Activated T-cell treated with anti-CD3 and anti-CD28 coated beads, Interleukin-2, amount 50 U/mL, for 72 hours (primary cell): Measurements from ENCODE around the gene HTR2A. TPM values are rescaled to one million over a fixed set of nuclear protein-coding genes. Genes with fewer than 3 reads are reported as not detected.
A peak's percentile ranks its signal among the peaks of the same experiment; 100 is the strongest.
"Not testable (repeated sequence)": the region's sequence is repeated elsewhere in the genome, so short reads cannot be mapped to it uniquely, and the experiment has no call there.

Experiments used
- ATAC-seq, 2 donors: fragments of 150-1000 bp; cut with Tn5 transposase; replicated peaks in 1 of 2; 2 replicates each; pipeline ENCODE4 v1.10.0; 2021; ENCODE audit warnings: moderate library complexity in 2 of 2, mild to moderate bottlenecking in 1 of 2
- DNase-seq, 2 donors: peaks; one replicate each; pipeline ENCODE4 v3.0.0; 2021 to 2022; ENCODE audit warnings: mixed read lengths in 1 of 2
- H3K27ac Mint-ChIP-seq: one replicate; pipeline ENCODE4 v1.8.0; 2022; ENCODE audit warnings: mild to moderate bottlenecking, moderate library complexity, mixed read lengths
- H3K27me3 Mint-ChIP-seq: one replicate; pipeline ENCODE4 v1.8.0; 2022; ENCODE audit warnings: low read depth, mixed read lengths
- H3K36me3 Mint-ChIP-seq, 2 donors: one replicate each; pipeline ENCODE4 v1.8.0; 2022; ENCODE audit warnings: mixed read lengths in 2 of 2, mild to moderate bottlenecking in 1 of 2; ENCODE audit not compliant: insufficient read depth in 2 of 2
- H3K4me1 Mint-ChIP-seq: one replicate; pipeline ENCODE4 v1.8.0; 2022; ENCODE audit warnings: low read depth, mixed read lengths
- H3K4me3 Mint-ChIP-seq, 2 donors: one replicate each; pipeline ENCODE4 v1.8.0; 2022; ENCODE audit warnings: mild to moderate bottlenecking in 2 of 2, mixed read lengths in 2 of 2, moderate library complexity in 2 of 2
- H3K9me3 Mint-ChIP-seq, 2 donors: one replicate each; pipeline ENCODE4 v1.8.0; 2022; ENCODE audit warnings: mixed read lengths in 2 of 2
- total RNA-seq, 2 donors: library from RNA; stranded (reverse); gene quantifications; one replicate each; pipeline ENCODE4 v1.2.3, GENCODE V29; 2022

The HTR2A gene
- total RNA-seq, 2 donors from 2014 or later, result not detected

- H3K27ac Mint-ChIP-seq, result no peak overlapping the region
- no peaks in the 10 kb centered on the region for H3K9me3 Mint-ChIP-seq
- peaks cover 10% of the 10 kb centered on the region for H3K27me3 Mint-ChIP-seq
- H3K4me1 Mint-ChIP-seq, result no peaks in the 10 kb centered on the region
- DNase-seq (no peak), ATAC-seq (no peak)
- no peak overlapping the region for H3K4me3 Mint-ChIP-seq
- H3K36me3 Mint-ChIP-seq, result no peaks in the 10 kb centered on the region
These were observed 74.3 kb downstream of the HTR2A start for GRCh38 chr13:46822551-46822950.

- H3K9me3 Mint-ChIP-seq, result peaks cover 2 to 4% of the 10 kb centered on the region in 2 donors
- H3K27me3 Mint-ChIP-seq, result peaks cover 10% of the 10 kb centered on the region
- DNase-seq (no peak), ATAC-seq (no peak)
- no peak overlapping the region for H3K27ac Mint-ChIP-seq
- no peak overlapping the region for H3K4me3 Mint-ChIP-seq
- no peaks in the 10 kb centered on the region for H3K4me1 Mint-ChIP-seq
- H3K36me3 Mint-ChIP-seq, result peaks cover 2 to 3% of the 10 kb centered on the region in 2 donors
These were observed 78.9 kb downstream of the HTR2A start for GRCh38 chr13:46817838-46818476.

GRCh38 chr13:46817095-46817494, 79.8 kb downstream of the HTR2A start:
- peaks cover 10% of the 10 kb centered on the region for H3K27me3 Mint-ChIP-seq
- ATAC-seq, result no peak

GRCh38 chr13:46816371-46816770, 80.5 kb downstream of the HTR2A start:
- peaks cover 6% of the 10 kb centered on the region for H3K4me1 Mint-ChIP-seq
- no peak overlapping the region for H3K27ac Mint-ChIP-seq
- DNase-seq (no peak), ATAC-seq (no peak)
- peaks cover 10 to 12% of the 10 kb centered on the region in 2 donors for H3K36me3 Mint-ChIP-seq
- peaks cover 10% of the 10 kb centered on the region for H3K27me3 Mint-ChIP-seq
- peaks cover 11 to 13% of the 10 kb centered on the region in 2 donors for H3K9me3 Mint-ChIP-seq
- H3K4me3 Mint-ChIP-seq, result no peak overlapping the region

More at GRCh38 chr13:46817095-46817494, 79.8 kb downstream of the HTR2A start:
- peaks cover 9 to 11% of the 10 kb centered on the region in 2 donors for H3K9me3 Mint-ChIP-seq
- peaks cover 9 to 10% of the 10 kb centered on the region in 2 donors for H3K36me3 Mint-ChIP-seq
- DNase-seq, result no peak
- H3K4me3 Mint-ChIP-seq, result no peak overlapping the region
- H3K27ac Mint-ChIP-seq, result no peak overlapping the region
- peaks cover 6% of the 10 kb centered on the region for H3K4me1 Mint-ChIP-seq

- ATAC-seq (no peak), DNase-seq (no peak)
- H3K27ac Mint-ChIP-seq, result no peak overlapping the region
- peaks cover 6% of the 10 kb centered on the region for H3K27me3 Mint-ChIP-seq
- H3K4me3 Mint-ChIP-seq, result no peak overlapping the region
- peaks cover 10 to 12% of the 10 kb centered on the region in 2 donors for H3K36me3 Mint-ChIP-seq
- peaks cover 6% of the 10 kb centered on the region for H3K4me1 Mint-ChIP-seq
- peaks cover 11 to 13% of the 10 kb centered on the region in 2 donors for H3K9me3 Mint-ChIP-seq
These were observed 84.5 kb downstream of the HTR2A start for GRCh38 chr13:46812301-46812797.

DNA sequence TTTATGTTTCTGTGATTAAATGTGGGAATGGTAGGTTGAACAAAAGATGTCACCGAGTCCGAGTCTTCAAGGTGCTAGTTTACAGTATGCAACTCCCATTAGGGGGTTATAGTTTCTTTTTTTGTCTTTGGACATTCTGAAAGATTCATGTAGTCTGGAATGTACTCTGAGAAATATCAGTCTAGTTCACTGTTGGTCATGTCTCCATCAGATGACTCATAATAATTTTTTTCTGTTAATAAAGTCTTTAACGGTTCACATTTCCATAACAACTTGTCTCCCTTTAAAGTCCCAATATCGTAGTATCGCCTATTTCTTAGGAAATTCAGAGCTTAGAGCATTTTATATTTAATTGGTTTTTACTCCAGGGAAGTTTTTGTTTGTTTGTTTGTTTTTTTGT, 86.4 kb downstream of the HTR2A start:
- H3K9me3 Mint-ChIP-seq, result peaks cover 11 to 13% of the 10 kb centered on the region in 2 donors
- no peak for DNase-seq
- no peak overlapping the region for H3K27ac Mint-ChIP-seq
- ATAC-seq, result no peak
- peaks cover 6% of the 10 kb centered on the region for H3K4me1 Mint-ChIP-seq
- H3K27me3 Mint-ChIP-seq, result peaks cover 6% of the 10 kb centered on the region
- no peak overlapping the region for H3K4me3 Mint-ChIP-seq
- H3K36me3 Mint-ChIP-seq, result peaks cover 10 to 12% of the 10 kb centered on the region in 2 donors

DNA sequence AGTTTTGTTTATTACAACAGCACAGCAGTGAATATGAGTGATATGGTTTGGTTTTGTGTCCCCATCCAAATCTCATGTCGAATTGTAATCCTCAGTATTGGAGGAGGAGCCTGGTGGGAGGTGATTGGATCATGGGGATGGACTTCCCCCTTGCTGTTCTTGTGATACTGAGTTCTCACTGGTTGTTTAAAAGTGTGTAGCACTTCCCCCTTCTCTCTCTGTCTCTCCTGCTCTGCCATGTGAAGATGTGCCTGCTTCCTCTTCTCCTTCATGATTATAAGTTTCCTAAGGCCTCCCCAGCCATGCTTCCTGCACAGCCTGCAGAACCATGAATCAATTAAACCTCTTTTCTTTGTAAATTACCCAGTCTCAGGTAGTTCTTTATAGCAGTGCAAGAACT, 91.9 kb downstream of the HTR2A start:
- not testable (repeated sequence) for H3K9me3 Mint-ChIP-seq, H3K4me3 Mint-ChIP-seq, DNase-seq, H3K4me1 Mint-ChIP-seq, H3K36me3 Mint-ChIP-seq, ATAC-seq, H3K27me3 Mint-ChIP-seq, H3K27ac Mint-ChIP-seq

DNA sequence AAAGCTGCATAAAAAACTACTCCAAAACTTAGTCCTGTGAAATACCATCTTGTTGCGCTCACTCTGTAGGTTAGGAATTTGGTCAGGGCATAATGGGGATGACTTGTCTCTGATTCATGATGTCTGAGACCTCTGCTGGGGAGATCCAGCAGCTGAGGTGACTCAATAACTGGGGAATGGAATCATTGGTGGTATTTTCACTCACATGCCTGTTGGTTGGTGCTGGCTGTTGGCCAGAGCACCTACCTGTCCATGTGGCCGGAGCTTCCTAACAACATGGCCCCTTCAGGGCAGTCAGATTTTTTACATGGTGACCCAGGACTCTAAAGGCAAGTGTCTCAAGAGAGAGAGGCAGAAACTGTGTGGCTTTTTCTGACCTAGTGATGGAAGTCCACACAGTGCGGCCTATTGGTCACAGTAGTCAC, 92.5 kb downstream of the HTR2A start:
- H3K27me3 Mint-ChIP-seq, result peaks cover 6% of the 10 kb centered on the region
- H3K36me3 Mint-ChIP-seq, result no peaks in the 10 kb centered on the region
- DNase-seq, result no peak
- no peak overlapping the region for H3K4me3 Mint-ChIP-seq
- no peak overlapping the region for H3K27ac Mint-ChIP-seq
- H3K4me1 Mint-ChIP-seq, result peaks cover 6% of the 10 kb centered on the region
- peaks cover 0 to 2% of the 10 kb centered on the region in 2 donors for H3K9me3 Mint-ChIP-seq
- ATAC-seq, result peak; percentile 24 to 42

DNA sequence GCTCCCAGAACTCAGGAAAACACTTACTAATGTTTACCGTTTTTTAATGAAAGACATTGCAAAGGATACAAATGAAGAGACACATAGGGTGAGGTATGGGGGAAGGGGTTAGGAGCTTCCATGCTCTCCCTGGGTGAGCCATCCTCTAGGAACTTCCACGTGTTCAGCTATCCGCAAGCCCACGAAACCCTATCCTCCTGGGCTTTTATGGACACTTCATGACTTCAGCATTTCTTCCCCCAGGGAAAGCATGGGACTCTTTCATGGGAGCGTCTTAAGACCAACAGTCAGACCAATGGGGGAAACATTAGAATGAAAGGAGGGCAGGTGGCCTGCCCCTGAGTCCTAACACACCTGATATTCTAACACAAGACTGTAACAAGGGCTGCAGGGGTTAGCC, 93.3 kb downstream of the HTR2A start:
- DNase-seq, result no peak
- no peaks in the 10 kb centered on the region for H3K36me3 Mint-ChIP-seq
- no peak for ATAC-seq
- H3K27ac Mint-ChIP-seq, result no peak overlapping the region
- H3K27me3 Mint-ChIP-seq, result peaks cover 6% of the 10 kb centered on the region
- peaks cover 6% of the 10 kb centered on the region for H3K4me1 Mint-ChIP-seq
- peaks cover 0 to 2% of the 10 kb centered on the region in 2 donors for H3K9me3 Mint-ChIP-seq
- H3K4me3 Mint-ChIP-seq, result no peak overlapping the region

DNA sequence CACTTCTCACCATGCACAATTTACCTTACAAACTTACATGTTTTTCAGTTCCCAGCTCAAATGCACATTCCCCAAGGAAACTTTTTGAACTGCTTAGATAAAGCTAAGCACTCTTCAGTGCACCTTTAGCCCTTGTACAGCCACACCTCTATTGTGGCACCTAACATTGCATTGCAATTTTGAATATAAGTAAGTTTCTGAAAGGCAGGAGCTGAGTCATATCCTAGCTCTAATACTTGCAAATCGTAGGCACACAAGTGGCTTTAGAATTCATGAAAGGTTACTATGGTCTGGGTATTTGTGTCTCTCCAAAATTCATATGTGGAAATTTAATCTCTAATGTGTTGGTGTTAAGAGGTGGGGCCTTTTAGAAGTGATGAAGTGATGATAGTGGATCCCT, 95.0 kb downstream of the HTR2A start:
- DNase-seq (no peak), ATAC-seq (no peak)
- Mint-ChIP-seq H3K4me1 (peaks cover 17% of the 10 kb centered on the region), H3K36me3 (no peaks in the 10 kb centered on the region), H3K4me3 (no peak overlapping the region), H3K27ac (no peak overlapping the region), H3K9me3 (peaks cover 0 to 2% of the 10 kb centered on the region in 2 donors), H3K27me3 (no peaks in the 10 kb centered on the region)

DNA sequence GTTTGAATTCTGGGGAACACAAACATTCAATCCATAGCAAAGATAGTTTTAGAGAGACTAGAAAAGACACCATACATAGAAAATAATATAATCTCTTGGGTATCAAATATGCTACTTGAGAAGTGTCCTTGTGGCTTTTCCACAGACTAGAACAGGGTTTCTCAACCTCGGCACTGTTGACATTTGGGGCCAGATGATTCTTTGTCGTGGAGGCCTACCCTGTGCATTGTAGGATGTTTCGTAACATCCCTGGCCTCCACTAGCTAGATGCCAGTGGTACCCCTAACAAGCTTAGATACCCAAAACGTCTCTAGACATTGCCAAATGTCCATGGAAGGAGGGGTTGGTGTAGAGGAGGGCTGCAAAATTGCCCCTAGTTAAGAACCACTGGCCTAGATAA, 97.7 kb downstream of the HTR2A start:
- Mint-ChIP-seq H3K4me1 (peaks cover 38% of the 10 kb centered on the region), H3K4me3 (no peak overlapping the region), H3K9me3 (no peaks in the 10 kb centered on the region), H3K36me3 (peaks cover 3 to 13% of the 10 kb centered on the region in 2 donors), H3K27me3 (no peaks in the 10 kb centered on the region), H3K27ac (no peak overlapping the region)
- DNase-seq, result no peak
- no peak for ATAC-seq

DNA sequence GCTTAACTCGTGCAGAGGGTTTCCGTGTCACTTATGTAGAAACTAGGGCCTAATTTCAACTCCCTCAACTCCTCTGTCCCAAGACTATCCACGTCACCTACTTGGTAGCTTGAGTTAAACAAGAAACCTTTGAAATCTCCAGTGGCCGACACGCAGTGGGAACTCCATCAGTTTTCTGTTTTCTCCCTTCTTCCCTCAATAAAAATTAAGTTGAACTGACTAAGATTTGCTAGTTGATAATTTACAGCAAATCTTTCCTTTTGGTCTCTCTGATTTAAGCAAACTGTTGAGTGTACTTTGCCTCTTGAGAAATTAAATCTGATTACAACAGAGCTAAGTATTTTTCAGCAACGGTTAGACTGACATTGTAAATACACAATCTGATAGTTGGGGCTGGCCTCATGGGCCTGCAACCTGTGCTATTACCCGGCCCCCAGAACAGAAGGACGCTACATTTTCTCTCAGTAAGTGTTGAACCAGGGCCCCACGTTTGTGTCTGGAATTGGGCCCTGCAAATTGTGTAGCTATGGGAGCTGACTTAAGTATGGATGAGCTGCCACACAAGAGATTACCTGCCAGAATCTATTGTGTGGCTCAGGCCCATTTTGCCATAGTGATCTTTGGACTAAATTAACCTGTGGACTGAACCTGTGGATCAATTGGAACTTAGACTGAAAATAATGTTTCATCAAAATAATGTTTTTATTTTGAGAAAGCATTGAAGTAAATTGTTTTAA, 99.2 kb downstream of the HTR2A start:
- Mint-ChIP-seq H3K27me3 (no peaks in the 10 kb centered on the region), H3K4me3 (peak overlapping the region; percentile 93 to 99), H3K27ac (peak overlapping the region; percentile 99), H3K9me3 (no peaks in the 10 kb centered on the region), H3K36me3 (peaks cover 3 to 15% of the 10 kb centered on the region in 2 donors), H3K4me1 (peaks cover 45% of the 10 kb centered on the region)
- DNase-seq (no peak), ATAC-seq (no peak)
